Measurements from ENCODE around the gene COA6. TPM values are rescaled to one million over a fixed set of nuclear protein-coding genes. Genes with fewer than 3 reads are reported as not detected.

Gene COA6
- total RNA-seq, 4 donors from 2014 or later, result 8.6 to 21.4 (median 16.3) TPM

- H3K27ac ChIP-seq, result no peak overlapping the region
- H3K4me3 ChIP-seq, result no peak overlapping the region
- H3K36me3 ChIP-seq, result no peaks in the 10 kb centered on the region
- no peak for DNase-seq (ENCODE audit: low spot score in 2 of 2)
- no peaks in the 10 kb centered on the region for H3K4me1 ChIP-seq
- no peak for TF ChIP-seq POLR2AphosphoS5 (IDR thresholded peaks at IDR 0.05)
- no peak for TF ChIP-seq EP300 (IDR thresholded peaks at IDR 0.05)
- no peak for TF ChIP-seq CTCF (IDR thresholded peaks at IDR 0.05)
- TF ChIP-seq POLR2A (IDR thresholded peaks at IDR 0.05), result no peak
- peaks cover 11% of the 10 kb centered on the region for H3K27me3 ChIP-seq
- H3K9me3 ChIP-seq, result no peaks in the 10 kb centered on the region
Observed at GRCh38 chr1:234357831-234358230, 15.4 kb upstream of the COA6 start.

- peaks cover 11% of the 10 kb centered on the region for H3K27me3 ChIP-seq
- DNase-seq (ENCODE audit: low spot score in 2 of 2), result no peak
- no peaks in the 10 kb centered on the region for H3K4me1 ChIP-seq
- TF ChIP-seq POLR2AphosphoS5 (IDR thresholded peaks at IDR 0.05) (no peak), EP300 (IDR thresholded peaks at IDR 0.05) (no peak), POLR2A (IDR thresholded peaks at IDR 0.05) (no peak), CTCF (IDR thresholded peaks at IDR 0.05) (no peak)
- WGBS, result 87% methylated on average over 3 of the region's 3 CpGs
- H3K4me3 ChIP-seq, result no peak overlapping the region
- no peaks in the 10 kb centered on the region for H3K9me3 ChIP-seq
- H3K36me3 ChIP-seq, result no peaks in the 10 kb centered on the region
- no peak overlapping the region for H3K27ac ChIP-seq
Observed at GRCh38 chr1:234361102-234361603, 12.1 kb upstream of the COA6 start.

GRCh38 chr1:234362558-234362957, 10.7 kb upstream of the COA6 start:
- Histone ChIP-seq H3K36me3 (no peaks in the 10 kb centered on the region), H3K27me3 (peaks cover 6% of the 10 kb centered on the region), H3K4me1 (no peaks in the 10 kb centered on the region), H3K9me3 (no peaks in the 10 kb centered on the region), H3K27ac (no peak overlapping the region), H3K4me3 (no peak overlapping the region)
- no peak for DNase-seq (ENCODE audit: low spot score in 2 of 2)
- WGBS, result 86% methylated on average over 2 of the region's 2 CpGs
- TF ChIP-seq POLR2AphosphoS5 (IDR thresholded peaks at IDR 0.05) (no peak), POLR2A (IDR thresholded peaks at IDR 0.05) (no peak), CTCF (IDR thresholded peaks at IDR 0.05) (no peak)

GRCh38 chr1:234368320-234369032, 4.8 kb upstream of the COA6 start:
- DNase-seq (ENCODE audit: low spot score in 2 of 2), result no peak
- Histone ChIP-seq H3K9me3 (no peaks in the 10 kb centered on the region), H3K4me1 (peaks cover 12% of the 10 kb centered on the region), H3K4me3 (no peak overlapping the region), H3K27me3 (no peaks in the 10 kb centered on the region), H3K36me3 (no peaks in the 10 kb centered on the region), H3K27ac (no peak overlapping the region)
- WGBS, result 71% methylated on average over 12 of the region's 12 CpGs
- TF ChIP-seq CTCF (IDR thresholded peaks at IDR 0.05) (no peak), POLR2A (IDR thresholded peaks at IDR 0.05) (no peak), EP300 (IDR thresholded peaks at IDR 0.05) (no peak), POLR2AphosphoS5 (IDR thresholded peaks at IDR 0.05) (no peak)

GRCh38 chr1:234369033-234369430, 4.2 kb upstream of the COA6 start:
- 86% methylated on average over 3 of the region's 3 CpGs for WGBS
- H3K9me3 ChIP-seq, result no peaks in the 10 kb centered on the region
- no peak overlapping the region for H3K27ac ChIP-seq
- H3K36me3 ChIP-seq, result no peaks in the 10 kb centered on the region
- no peaks in the 10 kb centered on the region for H3K27me3 ChIP-seq
- TF ChIP-seq CTCF (IDR thresholded peaks at IDR 0.05), result no peak
- TF ChIP-seq POLR2A (IDR thresholded peaks at IDR 0.05), result no peak
- no peak for TF ChIP-seq EP300 (IDR thresholded peaks at IDR 0.05)
- no peak for TF ChIP-seq POLR2AphosphoS5 (IDR thresholded peaks at IDR 0.05)
- peaks cover 14% of the 10 kb centered on the region for H3K4me1 ChIP-seq
- H3K4me3 ChIP-seq, result no peak overlapping the region
- DNase-seq (ENCODE audit: low spot score in 2 of 2), result no peak

Measured in suprapubic skin (tissue), 4 donors.